ENCODE results near the gene KLHL17. TPM values are rescaled to one million over a fixed set of nuclear protein-coding genes. Genes with fewer than 3 reads are reported as not detected.
"Not testable (repeated sequence)": the region's sequence is repeated elsewhere in the genome, so short reads cannot be mapped to it uniquely, and the experiment has no call there.

The KLHL17 gene
- polyA plus RNA-seq, 4 donors = 7.3 to 18.8 (median 12.1) TPM

GRCh38 chr1:935751-936231, 24.6 kb upstream of the KLHL17 start:
- no peak for DNase-seq (ENCODE audit: low read depth in 4 of 4, low spot score in 2 of 4)

DNA sequence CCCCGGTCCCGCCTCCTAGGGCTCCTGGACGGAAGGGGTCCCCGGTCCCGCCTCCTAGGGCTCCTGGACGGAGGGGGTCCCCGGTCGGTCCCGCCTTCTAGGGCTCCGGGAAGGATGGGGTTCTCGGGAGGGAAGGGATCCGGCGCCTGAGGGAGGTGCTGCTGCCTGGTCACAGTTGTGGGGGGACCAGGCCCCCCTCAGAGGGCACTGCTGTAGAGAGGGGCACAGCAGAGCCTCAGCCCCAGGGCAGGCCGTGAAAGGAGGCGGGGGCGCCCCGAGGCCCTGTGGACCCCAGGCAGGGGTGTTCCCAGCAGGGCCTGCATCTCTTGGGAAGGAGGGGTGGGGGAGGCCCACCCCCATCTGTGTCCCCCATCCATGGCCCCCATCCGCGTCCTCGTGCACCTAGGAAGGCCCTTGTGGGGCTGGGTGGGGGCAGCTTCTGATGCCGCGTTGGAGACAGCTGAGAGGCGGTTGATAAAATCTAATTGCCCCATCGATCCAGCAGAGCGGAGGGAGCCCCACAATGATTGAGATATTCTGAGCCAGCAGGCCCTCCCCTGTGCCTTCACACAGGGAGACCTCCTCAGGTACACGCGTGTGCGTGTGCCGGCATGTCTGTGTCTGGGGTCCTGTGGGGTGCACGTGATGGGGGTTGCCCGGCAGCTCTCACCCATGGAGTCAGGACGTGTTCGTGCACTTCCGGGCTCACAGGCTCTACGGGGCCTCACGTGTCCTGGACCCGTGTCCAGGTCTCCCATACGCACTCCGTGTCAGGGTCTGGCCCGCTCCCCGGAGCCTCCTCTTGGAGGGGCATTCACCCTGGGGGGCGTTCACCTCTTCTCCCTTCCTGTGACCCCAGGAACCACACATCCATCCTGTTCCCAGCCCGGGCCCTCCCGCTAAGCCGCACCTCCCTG, 23.8 kb upstream of the KLHL17 start:
- no peak for DNase-seq (ENCODE audit: low read depth in 4 of 4, low spot score in 2 of 4)

DNA sequence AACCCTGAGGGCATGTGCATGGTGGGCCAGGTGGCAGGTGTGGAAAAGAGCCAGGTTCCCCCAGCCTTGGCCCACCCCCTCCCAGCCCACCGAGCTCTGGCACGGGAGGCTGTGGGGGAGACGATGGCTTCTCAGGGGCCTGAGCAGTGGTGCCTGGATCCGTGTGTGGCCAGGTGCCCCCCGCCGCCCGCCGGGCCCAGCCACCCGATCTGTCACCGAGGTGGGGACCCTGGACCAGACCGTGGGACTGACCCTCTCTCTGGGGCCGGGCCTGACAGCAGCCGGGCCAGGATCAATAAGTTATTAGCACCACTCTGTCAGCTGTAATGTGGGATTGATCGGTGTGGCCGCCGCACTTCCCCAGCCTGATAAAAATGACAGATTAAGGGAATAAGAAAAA, 22.9 kb upstream of the KLHL17 start:
- no peak for DNase-seq (ENCODE audit: low read depth in 4 of 4, low spot score in 2 of 4)

- no peak for DNase-seq (ENCODE audit: low read depth in 4 of 4, low spot score in 2 of 4)
These were observed 22.2 kb upstream of the KLHL17 start for GRCh38 chr1:938088-938683.

DNA sequence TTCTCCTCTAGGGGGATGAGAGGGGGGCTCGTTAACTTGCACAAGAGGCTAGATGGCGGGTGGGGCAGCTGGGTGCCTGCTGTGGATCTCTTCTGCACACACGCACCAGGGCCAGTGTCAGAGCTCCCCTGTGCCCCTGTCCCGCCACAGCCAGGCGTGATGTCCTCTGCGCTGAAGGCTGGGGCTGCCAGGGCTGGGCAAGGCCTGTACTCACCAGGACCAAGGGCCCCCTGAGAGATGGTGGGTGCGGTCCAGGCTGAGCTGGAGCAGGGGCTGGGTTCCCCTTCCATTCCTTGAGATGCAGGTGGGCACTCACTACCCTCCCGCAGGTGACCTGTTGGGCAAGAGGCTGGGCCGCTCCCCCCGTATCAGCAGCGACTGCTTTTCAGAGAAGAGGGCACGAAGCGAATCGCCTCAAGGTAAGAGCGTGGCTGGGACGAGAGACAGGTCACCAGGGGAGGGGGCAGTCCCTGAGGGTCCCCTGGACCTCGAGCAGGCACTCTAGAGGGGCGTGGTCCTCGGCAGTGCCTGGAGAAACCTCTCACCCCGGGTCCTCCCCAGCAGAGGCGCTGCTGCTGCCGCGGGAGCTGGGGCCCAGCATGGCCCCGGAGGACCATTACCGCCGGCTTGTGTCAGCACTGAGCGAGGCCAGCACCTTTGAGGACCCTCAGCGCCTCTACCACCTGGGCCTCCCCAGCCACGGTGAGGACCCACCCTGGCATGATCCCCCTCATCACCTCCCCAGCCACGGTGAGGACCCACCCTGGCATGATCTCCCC, 21.5 kb upstream of the KLHL17 start:
- DNase-seq (ENCODE audit: low read depth in 4 of 4, low spot score in 2 of 4) = no peak

DNA sequence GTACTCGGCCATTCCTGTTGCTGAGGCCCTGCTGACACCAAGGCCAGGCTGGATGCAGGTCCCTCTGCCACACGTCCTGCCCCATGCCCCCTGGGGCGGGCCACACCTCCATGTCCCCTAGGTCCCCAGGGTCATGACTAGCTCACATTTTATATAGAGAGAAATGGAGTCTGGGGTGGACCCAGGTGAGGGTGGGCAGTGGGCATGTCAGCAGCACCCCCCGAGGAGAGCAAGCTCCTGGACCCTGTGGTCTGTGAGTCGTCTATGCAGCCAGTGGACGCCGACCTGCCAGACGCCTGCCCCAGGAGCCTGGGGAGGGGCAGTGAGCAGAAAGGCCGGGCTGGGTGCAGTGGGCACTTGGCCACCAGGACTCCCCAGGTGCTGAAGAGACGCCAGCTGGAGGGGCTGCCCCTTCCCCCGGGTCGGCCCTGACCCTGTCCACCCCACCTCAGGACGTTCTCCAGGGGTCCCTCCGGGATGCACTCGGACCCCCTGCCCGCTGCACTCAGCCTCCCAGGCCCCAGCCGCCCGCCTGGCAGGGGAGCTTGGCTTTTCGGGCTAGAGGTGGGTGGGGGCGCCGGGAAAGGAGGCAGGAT, 20.8 kb upstream of the KLHL17 start:
- DNase-seq (ENCODE audit: low read depth in 4 of 4, low spot score in 2 of 4) = no peak

- DNase-seq (ENCODE audit: low read depth in 4 of 4, low spot score in 2 of 4) = peak in 2 of 4 donors; percentile 80 to 81
These were observed 20.0 kb upstream of the KLHL17 start for GRCh38 chr1:940107-941014.

GRCh38 chr1:941015-941587, 19.3 kb upstream of the KLHL17 start:
- no peak for DNase-seq (ENCODE audit: low read depth in 4 of 4, low spot score in 2 of 4)

DNA sequence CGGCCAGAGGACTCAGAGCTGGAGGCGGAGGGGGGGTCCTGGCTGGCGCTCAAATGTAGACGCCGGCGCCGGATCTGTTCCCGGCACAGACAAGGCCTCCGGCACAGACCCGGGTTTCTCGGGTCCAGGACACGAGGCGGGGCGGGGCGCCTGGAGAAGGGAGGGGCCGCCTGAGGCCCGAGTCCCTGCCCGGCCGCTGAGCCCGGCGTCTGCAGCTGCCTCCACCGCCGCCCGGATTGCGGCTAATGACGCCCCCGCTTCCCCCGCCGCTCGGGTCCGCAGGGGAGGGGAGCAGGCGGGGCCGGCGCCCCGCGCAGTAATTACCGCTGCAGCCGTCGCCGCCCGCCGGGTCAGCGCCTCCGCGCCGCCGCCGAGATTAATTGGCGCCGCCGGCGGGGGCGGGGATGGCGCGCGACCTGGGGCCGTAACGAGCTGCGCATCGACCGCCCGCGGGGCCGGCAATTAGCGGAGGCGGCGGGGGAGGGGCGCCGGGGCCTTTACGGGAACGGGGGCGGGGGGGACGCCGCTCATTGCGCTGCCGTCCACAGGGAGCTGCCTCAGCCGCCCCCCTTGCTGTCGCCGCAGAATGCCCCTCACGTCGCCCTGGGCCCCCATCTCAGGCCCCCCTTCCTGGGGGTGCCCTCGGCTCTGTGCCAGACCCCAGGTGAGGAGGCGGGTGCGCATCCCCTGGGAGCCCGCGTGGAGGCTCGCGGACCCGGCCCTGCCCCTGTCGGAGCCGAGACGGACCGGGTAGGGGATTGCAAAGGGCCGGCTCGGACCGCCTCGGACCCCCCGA, 18.6 kb upstream of the KLHL17 start:
- no peak for DNase-seq (ENCODE audit: low read depth in 4 of 4, low spot score in 2 of 4)

GRCh38 chr1:942411-942821, 18.0 kb upstream of the KLHL17 start:
- DNase-seq (ENCODE audit: low read depth in 4 of 4, low spot score in 2 of 4) = no peak

DNA sequence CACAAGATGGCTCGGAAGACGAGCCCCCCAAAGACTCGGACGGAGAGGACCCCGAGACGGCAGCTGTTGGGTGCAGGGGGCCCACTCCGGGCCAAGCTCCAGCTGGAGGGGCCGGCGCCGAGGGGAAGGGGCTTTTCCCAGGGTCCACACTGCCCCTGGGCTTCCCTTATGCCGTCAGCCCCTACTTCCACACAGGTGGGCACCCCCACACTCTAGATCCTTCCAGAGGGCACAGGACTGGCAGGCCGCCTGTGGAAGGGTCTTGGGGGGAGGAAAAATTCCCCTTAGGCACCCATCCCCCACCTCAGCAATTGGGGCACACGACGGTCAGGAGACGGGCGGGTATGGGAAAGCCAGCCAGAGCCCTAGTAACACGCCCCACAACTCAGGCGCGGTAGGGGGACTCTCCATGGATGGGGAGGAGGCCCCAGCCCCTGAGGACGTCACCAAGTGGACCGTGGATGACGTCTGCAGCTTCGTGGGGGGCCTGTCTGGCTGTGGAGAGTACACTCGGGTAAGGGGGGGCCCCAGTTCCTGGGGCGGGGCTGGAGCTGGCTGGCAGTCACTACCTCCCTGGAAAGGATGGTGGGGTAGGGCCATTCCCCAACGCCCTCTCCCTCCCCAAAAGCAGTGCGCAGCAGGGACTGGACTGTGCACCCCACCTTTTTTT, 17.4 kb upstream of the KLHL17 start:
- no peak for DNase-seq (ENCODE audit: low read depth in 4 of 4, low spot score in 2 of 4)

DNA sequence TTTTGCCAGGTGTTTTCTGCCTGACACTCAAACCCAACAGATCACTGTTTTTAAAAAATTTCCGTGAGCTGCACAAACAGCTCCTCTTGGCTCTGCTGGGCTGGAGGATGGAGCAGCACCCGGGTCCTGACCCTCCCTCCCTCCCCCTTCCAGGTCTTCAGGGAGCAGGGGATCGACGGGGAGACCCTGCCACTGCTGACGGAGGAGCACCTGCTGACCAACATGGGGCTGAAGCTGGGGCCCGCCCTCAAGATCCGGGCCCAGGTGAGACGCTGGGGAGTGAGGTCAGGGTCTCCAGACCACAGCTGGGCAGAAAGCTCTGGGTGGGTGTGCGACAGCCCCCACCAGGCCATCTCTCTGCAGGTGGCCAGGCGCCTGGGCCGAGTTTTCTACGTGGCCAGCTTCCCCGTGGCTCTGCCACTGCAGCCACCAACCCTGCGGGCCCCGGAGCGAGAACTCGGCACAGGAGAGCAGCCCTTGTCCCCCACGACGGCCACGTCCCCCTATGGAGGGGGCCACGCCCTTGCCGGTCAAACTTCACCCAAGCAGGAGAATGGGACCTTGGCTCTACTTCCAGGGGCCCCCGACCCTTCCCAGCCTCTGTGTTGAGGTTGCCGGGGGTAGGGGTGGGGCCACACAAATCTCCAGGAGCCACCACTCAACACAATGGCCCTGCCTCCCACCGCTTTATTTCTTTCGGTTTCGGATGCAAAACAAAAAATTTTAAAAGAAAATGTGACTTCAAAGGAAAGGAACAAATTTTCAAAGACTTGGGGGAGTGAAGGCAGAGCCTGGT, 16.6 kb upstream of the KLHL17 start:
- DNase-seq (ENCODE audit: low read depth in 4 of 4, low spot score in 2 of 4) = no peak

DNA sequence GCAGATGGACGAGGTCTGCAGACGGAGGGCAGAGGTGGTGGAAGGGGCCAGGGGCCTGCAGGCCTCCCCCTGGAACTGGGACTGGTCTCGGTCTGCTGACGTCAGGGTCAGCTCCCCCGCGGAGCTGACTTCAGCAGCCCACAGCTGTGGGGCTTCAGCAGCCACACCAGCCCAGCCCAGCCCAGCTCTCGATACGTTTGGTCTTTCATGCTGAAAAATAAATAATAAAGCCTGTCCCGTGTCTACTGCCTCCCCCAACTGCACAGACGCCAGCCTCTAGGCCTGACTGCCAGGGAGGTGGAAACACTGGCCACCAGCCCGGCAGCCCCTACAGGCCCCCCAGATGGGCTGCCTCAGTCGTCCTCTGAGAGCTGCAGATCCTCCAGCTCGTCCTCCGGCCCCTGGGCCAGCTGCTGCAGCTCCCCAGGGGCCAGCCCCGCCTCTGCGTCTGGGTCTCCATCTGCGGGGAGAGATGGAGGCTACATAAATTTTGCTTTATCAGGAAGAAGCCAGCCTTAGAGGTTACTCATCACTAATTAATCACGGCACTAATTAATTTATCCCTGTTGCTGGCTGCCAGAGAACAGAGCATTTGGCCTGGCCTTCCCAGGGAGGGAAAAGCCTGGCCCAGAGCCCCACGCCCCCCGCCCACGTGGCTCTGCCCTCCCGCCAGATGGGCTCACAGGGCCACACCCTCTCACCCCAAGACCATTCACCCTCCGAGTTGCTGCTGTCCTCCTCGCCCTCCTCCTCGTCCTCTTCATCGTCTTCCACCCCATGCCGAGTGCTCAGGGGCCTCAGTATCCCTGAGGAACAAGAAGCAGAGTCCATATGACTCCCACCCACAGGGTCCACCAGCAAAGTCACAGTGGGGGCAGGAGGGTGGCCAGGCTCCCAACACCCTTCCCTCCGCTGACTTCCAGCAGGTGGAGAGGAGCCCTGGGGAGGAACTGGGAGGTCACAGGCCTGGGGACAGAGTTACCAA, 15.8 kb upstream of the KLHL17 start:
- DNase-seq (ENCODE audit: low read depth in 4 of 4, low spot score in 2 of 4) = peak in 1 of 4 donors; percentile 83

GRCh38 chr1:945688-946556, 14.5 kb upstream of the KLHL17 start:
- no peak for DNase-seq (ENCODE audit: low read depth in 4 of 4, low spot score in 2 of 4)

DNA sequence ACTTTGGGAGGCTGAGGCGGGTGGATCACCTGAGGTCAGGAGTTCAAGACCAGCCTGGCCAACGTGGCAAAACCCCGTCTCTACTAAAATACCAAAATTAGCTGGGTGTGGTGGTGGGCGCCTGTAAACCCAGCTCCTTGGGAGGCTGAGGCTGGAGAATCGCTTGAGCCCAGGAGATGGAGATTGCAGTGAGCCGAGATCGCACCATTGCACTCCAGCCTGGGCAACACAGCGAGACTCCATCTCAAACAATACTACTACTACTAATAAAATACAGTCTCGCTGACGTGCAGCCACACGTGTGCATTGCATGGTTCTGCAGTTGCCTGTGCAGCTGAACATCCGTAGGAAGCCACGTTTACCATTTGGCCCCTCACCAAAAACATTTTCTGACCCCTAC, 13.6 kb upstream of the KLHL17 start:
- DNase-seq (ENCODE audit: low read depth in 4 of 4, low spot score in 2 of 4) = not testable (repeated sequence)
